HepG2 (cell line): ENCODE results near the gene AGAP3. TPM values are rescaled to one million over a fixed set of nuclear protein-coding genes. Genes with fewer than 3 reads are reported as not detected.
A peak's percentile ranks its signal among the peaks of the same experiment; 100 is the strongest.

ENCODE experiments used
- HMG20A ChIP-seq: IDR thresholded peaks from 2 replicates; pipeline ENCODE4 v1.6.1; 2016; ENCODE audit warnings: borderline replicate concordance
- KDM6A ChIP-seq: IDR thresholded peaks from 2 replicates; pipeline ENCODE4 v1.6.1; 2016; ENCODE audit warnings: low read depth
- MAF1 ChIP-seq: sonication (generic); formaldehyde crosslinking; IDR thresholded peaks from 2 replicates; pipeline ENCODE4 v1.5.0; 2020; ENCODE audit warnings: missing genetic modification reagents, borderline replicate concordance
- MBNL3 ChIP-seq: fragments of 250-450 bp; sonication (Bioruptor Pico); conservative IDR thresholded peaks from 2 replicates; pipeline ENCODE4 v1.8.0; 2022; ENCODE audit warnings: mild to moderate bottlenecking, inconsistent platforms
- NFATC3 ChIP-seq: sonication (generic); formaldehyde crosslinking; IDR thresholded peaks from 2 replicates; pipeline ENCODE4 v1.5.1; 2020; ENCODE audit warnings: mild to moderate bottlenecking, missing genetic modification reagents
- PAWR ChIP-seq: sonication (generic); formaldehyde crosslinking; IDR thresholded peaks from 2 replicates; pipeline ENCODE4 v1.4.0; 2020; ENCODE audit warnings: missing genetic modification reagents, mild to moderate bottlenecking, borderline replicate concordance
- RAD51 ChIP-seq: fragments of 450-650 bp; IDR thresholded peaks from 2 replicates; pipeline ENCODE4 v1.6.1; 2016; ENCODE audit warnings: borderline replicate concordance
- SMARCE1 ChIP-seq: fragments of 450-650 bp; IDR thresholded peaks from 2 replicates; pipeline ENCODE4 v1.6.1; 2017; ENCODE audit warnings: borderline replicate concordance
- SUZ12 ChIP-seq: fragments of 150-350 bp; IDR thresholded peaks from 2 replicates; pipeline ENCODE4 v1.6.1; 2014; ENCODE audit warnings: low read depth, low read length
- TBX3 ChIP-seq: fragments of 450-650 bp; IDR thresholded peaks from 2 replicates; pipeline ENCODE4 v1.6.1; 2017; ENCODE audit warnings: antibody characterized with exemption, mild to moderate bottlenecking, inconsistent platforms, borderline replicate concordance
- TEAD3 ChIP-seq: optimal IDR thresholded peaks from 2 replicates; pipeline ENCODE3; 2016; ENCODE audit warnings: borderline replicate concordance
- ZNF235 ChIP-seq: sonication (generic); formaldehyde crosslinking; IDR thresholded peaks from 2 replicates; pipeline ENCODE4 v1.8.1; 2023; ENCODE audit warnings: mild to moderate bottlenecking, missing genetic modification reagents, borderline replicate concordance
- ZNF44 ChIP-seq: sonication (generic); formaldehyde crosslinking; IDR thresholded peaks from 2 replicates; pipeline ENCODE4 v1.5.1; 2020; ENCODE audit warnings: mild to moderate bottlenecking, missing genetic modification reagents
- ZNF552 ChIP-seq: sonication (generic); formaldehyde crosslinking; IDR thresholded peaks from 2 replicates; pipeline ENCODE4 v1.9.0; 2022; ENCODE audit warnings: missing genetic modification reagents, mild to moderate bottlenecking, borderline replicate concordance
- ZNF567 ChIP-seq: sonication (generic); formaldehyde crosslinking; IDR thresholded peaks from 2 replicates; pipeline ENCODE4 v1.8.1; 2023; ENCODE audit warnings: mild to moderate bottlenecking, missing genetic modification reagents, borderline replicate concordance
- polyA plus RNA-seq, 8 experiments: library from polyadenylated mRNA; depleted of rRNA in 3 of 8; stranded (reverse) in 7 of 8; unstranded in 1 of 8; fragments of >200 nt; fragmentation: Illumina TruSeq in 4 of 8; extraction: Trizol in 4 of 8; gene quantifications; 2 replicates each; pipeline versions ENCODE4 v1.2.1 to v1.2.3, GENCODE V29; 2011 to 2016; ENCODE audit warnings: low read depth in 4 of 8, missing spikeins in 1 of 8, mixed read lengths in 1 of 8; ENCODE audit not compliant: insufficient read depth in 1 of 8
- total RNA-seq, 5 experiments: library from RNA; depleted of rRNA; stranded (reverse); fragments of >200 nt; fragmentation: Illumina TruSeq; extraction: Trizol; gene quantifications; 2 replicates each; pipeline ENCODE4 v1.2.3, GENCODE V29; 2016; ENCODE audit warnings: low read depth in 1 of 5
- TF ChIP-seq, protein P1 (sequence below): sonication (generic); formaldehyde crosslinking; IDR thresholded peaks from 2 replicates; pipeline ENCODE4 v1.5.1; 2020; ENCODE audit warnings: missing genetic modification reagents, mild to moderate bottlenecking, borderline replicate concordance
- TF ChIP-seq, protein P2 (sequence below): sonication (generic); formaldehyde crosslinking; IDR thresholded peaks from 2 replicates; pipeline ENCODE4 v1.4.0; 2020; ENCODE audit warnings: missing genetic modification reagents, borderline replicate concordance
- TF ChIP-seq, protein P3 (sequence below): sonication (generic); formaldehyde crosslinking; IDR thresholded peaks from 2 replicates; pipeline ENCODE4 v1.5.1; 2020; ENCODE audit warnings: mild to moderate bottlenecking, moderate library complexity, missing genetic modification reagents
- TF ChIP-seq, protein P4 (sequence below): sonication (generic); formaldehyde crosslinking; IDR thresholded peaks from 2 replicates; pipeline ENCODE4 v1.8.0; 2022; ENCODE audit warnings: mild to moderate bottlenecking, missing genetic modification reagents, borderline replicate concordance

The AGAP3 gene
- total and polyA plus RNA-seq, 2 of the 13 experiments (the other 11 are each of a cell fraction or from before 2014, with no cell fraction given), result 31.3 to 61.4 TPM

DNA sequence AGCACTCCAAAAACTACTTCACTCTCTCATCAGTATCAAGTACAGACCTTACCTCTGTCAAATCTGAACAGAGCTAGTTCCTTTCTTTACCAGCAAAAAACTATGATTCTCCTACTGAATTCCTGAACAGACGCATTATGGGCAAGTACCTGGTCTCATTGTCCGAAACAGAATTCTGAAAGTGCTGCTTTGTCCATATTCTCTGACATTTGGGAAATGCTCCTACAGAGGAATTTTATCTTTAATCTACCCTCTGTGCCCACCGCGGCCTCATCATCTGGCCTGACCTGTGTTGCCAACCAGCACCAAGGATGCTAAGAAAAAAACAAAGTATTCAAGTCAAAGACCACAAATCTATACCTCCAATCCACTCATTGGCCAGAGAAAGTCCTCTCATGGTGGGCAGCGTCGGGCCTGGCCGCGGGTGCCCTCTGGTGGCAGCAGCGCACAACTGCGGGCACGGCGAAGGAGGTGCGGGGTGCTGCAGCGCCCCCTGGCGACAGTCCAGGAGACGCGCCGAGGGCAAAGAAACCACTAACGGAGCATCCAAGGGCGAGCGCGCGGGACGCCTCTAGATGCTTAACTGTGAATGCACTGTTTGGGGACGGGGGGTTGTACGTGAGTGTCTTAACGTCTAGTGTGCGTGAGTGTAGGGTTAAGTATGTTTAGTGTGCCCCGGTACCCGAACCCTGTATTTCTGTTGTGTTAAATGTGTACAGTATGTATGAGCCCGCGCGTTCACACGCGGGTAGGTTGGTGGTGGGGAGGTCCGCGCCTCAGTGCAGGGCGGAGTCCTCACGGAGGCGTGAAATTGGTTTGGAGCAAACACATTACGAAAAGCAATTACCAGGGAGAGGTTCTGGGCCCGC lies 86.2 kb downstream of the AGAP3 start (continued):
- TF ChIP-seq, protein P1, sequence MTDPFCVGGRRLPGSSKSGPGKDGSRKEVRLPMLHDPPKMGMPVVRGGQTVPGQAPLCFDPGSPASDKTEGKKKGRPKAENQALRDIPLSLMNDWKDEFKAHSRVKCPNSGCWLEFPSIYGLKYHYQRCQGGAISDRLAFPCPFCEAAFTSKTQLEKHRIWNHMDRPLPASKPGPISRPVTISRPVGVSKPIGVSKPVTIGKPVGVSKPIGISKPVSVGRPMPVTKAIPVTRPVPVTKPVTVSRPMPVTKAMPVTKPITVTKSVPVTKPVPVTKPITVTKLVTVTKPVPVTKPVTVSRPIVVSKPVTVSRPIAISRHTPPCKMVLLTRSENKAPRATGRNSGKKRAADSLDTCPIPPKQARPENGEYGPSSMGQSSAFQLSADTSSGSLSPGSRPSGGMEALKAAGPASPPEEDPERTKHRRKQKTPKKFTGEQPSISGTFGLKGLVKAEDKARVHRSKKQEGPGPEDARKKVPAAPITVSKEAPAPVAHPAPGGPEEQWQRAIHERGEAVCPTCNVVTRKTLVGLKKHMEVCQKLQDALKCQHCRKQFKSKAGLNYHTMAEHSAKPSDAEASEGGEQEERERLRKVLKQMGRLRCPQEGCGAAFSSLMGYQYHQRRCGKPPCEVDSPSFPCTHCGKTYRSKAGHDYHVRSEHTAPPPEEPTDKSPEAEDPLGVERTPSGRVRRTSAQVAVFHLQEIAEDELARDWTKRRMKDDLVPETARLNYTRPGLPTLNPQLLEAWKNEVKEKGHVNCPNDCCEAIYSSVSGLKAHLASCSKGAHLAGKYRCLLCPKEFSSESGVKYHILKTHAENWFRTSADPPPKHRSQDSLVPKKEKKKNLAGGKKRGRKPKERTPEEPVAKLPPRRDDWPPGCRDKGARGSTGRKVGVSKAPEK (CRISPR knock-in tag), result no peak
- TF ChIP-seq ZNF235 (CRISPR knock-in tag) (0 out of 2 replicates have a peak, but pooled peaks have one; percentile 39), ZNF44 (0 out of 2 replicates have a peak, but pooled peaks have one; percentile 41), ZNF552 (CRISPR knock-in tag) (no peak), HMG20A (0 out of 2 replicates have a peak, but pooled peaks have one; percentile 11), ZNF567 (CRISPR knock-in tag) (0 out of 2 replicates have a peak, but pooled peaks have one; percentile 46), NFATC3 (CRISPR knock-in tag) (peak; percentile 39; the same call in 1 of the 2 replicates), SUZ12 (0 out of 2 replicates have a peak, but pooled peaks have one; percentile 12), MAF1 (no peak), TEAD3 (CRISPR knock-in tag) (peak; percentile 90), PAWR (CRISPR knock-in tag) (no peak), MBNL3 (no peak), RAD51 (no peak), SMARCE1 (no peak), TBX3 (no peak), KDM6A (CRISPR knock-in tag) (no peak)
- TF ChIP-seq, protein P2, sequence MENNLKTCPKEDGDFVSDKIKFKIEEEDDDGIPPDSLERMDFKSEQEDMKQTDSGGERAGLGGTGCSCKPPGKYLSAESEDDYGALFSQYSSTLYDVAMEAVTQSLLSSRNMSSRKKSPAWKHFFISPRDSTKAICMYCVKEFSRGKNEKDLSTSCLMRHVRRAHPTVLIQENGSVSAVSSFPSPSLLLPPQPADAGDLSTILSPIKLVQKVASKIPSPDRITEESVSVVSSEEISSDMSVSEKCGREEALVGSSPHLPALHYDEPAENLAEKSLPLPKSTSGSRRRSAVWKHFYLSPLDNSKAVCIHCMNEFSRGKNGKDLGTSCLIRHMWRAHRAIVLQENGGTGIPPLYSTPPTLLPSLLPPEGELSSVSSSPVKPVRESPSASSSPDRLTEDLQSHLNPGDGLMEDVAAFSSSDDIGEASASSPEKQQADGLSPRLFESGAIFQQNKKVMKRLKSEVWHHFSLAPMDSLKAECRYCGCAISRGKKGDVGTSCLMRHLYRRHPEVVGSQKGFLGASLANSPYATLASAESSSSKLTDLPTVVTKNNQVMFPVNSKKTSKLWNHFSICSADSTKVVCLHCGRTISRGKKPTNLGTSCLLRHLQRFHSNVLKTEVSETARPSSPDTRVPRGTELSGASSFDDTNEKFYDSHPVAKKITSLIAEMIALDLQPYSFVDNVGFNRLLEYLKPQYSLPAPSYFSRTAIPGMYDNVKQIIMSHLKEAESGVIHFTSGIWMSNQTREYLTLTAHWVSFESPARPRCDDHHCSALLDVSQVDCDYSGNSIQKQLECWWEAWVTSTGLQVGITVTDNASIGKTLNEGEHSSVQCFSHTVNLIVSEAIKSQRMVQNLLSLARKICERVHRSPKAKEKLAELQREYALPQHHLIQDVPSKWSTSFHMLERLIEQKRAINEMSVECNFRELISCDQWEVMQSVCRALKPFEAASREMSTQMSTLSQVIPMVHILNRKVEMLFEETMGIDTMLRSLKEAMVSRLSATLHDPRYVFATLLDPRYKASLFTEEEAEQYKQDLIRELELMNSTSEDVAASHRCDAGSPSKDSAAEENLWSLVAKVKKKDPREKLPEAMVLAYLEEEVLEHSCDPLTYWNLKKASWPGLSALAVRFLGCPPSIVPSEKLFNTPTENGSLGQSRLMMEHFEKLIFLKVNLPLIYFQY, result peak; percentile 49; the same call in 1 of the 2 replicates
- TF ChIP-seq, protein P3, sequence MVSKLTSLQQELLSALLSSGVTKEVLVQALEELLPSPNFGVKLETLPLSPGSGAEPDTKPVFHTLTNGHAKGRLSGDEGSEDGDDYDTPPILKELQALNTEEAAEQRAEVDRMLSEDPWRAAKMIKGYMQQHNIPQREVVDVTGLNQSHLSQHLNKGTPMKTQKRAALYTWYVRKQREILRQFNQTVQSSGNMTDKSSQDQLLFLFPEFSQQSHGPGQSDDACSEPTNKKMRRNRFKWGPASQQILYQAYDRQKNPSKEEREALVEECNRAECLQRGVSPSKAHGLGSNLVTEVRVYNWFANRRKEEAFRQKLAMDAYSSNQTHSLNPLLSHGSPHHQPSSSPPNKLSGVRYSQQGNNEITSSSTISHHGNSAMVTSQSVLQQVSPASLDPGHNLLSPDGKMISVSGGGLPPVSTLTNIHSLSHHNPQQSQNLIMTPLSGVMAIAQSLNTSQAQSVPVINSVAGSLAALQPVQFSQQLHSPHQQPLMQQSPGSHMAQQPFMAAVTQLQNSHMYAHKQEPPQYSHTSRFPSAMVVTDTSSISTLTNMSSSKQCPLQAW (CRISPR knock-in tag), result peak; percentile 87
- TF ChIP-seq, protein P4, sequence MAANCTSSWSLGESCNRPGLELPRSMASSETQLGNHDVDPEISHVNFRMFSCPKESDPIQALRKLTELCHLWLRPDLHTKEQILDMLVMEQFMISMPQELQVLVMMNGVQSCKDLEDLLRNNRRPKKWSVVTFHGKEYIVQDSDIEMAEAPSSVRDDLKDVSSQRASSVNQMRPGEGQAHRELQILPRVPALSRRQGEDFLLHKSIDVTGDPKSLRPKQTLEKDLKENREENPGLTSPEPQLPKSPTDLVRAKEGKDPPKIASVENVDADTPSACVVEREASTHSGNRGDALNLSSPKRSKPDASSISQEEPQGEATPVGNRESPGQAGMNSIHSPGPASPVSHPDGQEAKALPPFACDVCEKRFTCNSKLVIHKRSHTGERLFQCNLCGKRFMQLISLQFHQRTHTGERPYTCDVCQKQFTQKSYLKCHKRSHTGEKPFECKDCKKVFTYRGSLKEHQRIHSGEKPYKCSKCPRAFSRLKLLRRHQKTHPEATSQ (CRISPR knock-in tag), result 0 out of 2 replicates have a peak, but pooled peaks have one; percentile 15
